SH-SY5Y (cell line): ENCODE measurements around the gene PNMA8B.

ENCODE experiments used
- GATA2 ChIP-seq: IDR thresholded peaks from 2 replicates; pipeline ENCODE4 v1.6.1; 2011; ENCODE audit warnings: mild to moderate bottlenecking, low read depth, low read length
- GATA3 ChIP-seq: IDR thresholded peaks from 2 replicates; pipeline ENCODE4 v1.6.1; 2011; ENCODE audit warnings: low read depth, mild to moderate bottlenecking, low read length, moderate library complexity

GRCh38 chr19:46471811-46472543, 23.7 kb downstream of the PNMA8B start:
- TF ChIP-seq GATA3 (no peak), GATA2 (no peak)
